ACC112 (cell line): Measurements from ENCODE around the gene PIEZO2.
"Not testable (repeated sequence)": the region's sequence is repeated elsewhere in the genome, so short reads cannot be mapped to it uniquely, and the experiment has no call there.

ENCODE experiments used
- H2AFZ ChIP-seq: fragments of 200-600 bp; sonication (generic); one replicate; pipeline ENCODE4 v1.6.0; 2017; ENCODE audit warnings: antibody characterized with exemption, low read length; ENCODE audit not compliant: unreplicated experiment
- H3K27ac ChIP-seq: fragments of 200-600 bp; sonication (generic); 2 replicates; pipeline ENCODE4 v1.5.1; 2014; ENCODE audit warnings: low read depth, mild to moderate bottlenecking, antibody characterized with exemption, low read length, moderate library complexity
- H3K27me3 ChIP-seq: fragments of 200-600 bp; sonication (generic); 2 replicates; pipeline ENCODE4 v1.6.1; 2014; ENCODE audit warnings: mild to moderate bottlenecking, antibody characterized with exemption, low read length, moderate library complexity, mixed read lengths; ENCODE audit not compliant: insufficient read depth
- H3K36me3 ChIP-seq: fragments of 200-600 bp; sonication (generic); 2 replicates; pipeline ENCODE4 v1.6.1; 2016; ENCODE audit warnings: mild to moderate bottlenecking, antibody characterized with exemption, low read length, moderate library complexity, mixed read lengths; ENCODE audit not compliant: insufficient read depth
- H3K4me1 ChIP-seq: fragments of 200-600 bp; sonication (generic); one replicate; pipeline ENCODE4 v1.6.1; 2016; ENCODE audit warnings: low read length, mixed read lengths; ENCODE audit not compliant: insufficient read depth, unreplicated experiment, control insufficient read depth
- H3K4me3 ChIP-seq: fragments of 200-600 bp; sonication (generic); 2 replicates; pipeline ENCODE4 v1.5.1; 2014; ENCODE audit warnings: mild to moderate bottlenecking, low read depth, low read length
- H3K79me2 ChIP-seq: fragments of 200-600 bp; sonication (generic); one replicate; pipeline ENCODE4 v1.6.0; 2016; ENCODE audit warnings: low read length; ENCODE audit not compliant: control insufficient read depth, unreplicated experiment, insufficient read depth

Gene PIEZO2

DNA sequence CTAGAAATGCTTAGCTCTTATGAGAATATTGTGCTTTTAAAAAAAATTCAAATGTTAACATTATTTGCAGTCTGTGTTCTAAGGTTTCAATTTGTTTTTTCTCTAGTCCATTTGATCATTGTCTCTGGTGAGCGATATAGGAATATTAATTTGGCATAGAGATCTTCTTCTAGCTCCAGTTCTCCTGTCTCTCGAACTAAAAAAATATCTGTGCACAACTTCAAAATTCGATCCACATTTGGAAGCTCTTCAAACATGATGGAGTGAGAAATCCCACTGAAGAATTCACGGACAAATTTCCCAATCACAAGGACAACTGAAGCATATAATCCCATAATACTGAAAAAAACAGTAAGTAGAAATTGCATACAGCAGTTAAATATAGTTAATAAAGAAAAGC, 477.9 kb downstream of the PIEZO2 start:
- Histone ChIP-seq H3K27me3 (no peaks in the 10 kb centered on the region), H3K36me3 (no peaks in the 10 kb centered on the region), H3K27ac (no peak overlapping the region), H3K4me3 (no peak overlapping the region), H3K4me1 (no peaks in the 10 kb centered on the region), H3K79me2 (no peaks in the 10 kb centered on the region), H2AFZ (no peak overlapping the region)

DNA sequence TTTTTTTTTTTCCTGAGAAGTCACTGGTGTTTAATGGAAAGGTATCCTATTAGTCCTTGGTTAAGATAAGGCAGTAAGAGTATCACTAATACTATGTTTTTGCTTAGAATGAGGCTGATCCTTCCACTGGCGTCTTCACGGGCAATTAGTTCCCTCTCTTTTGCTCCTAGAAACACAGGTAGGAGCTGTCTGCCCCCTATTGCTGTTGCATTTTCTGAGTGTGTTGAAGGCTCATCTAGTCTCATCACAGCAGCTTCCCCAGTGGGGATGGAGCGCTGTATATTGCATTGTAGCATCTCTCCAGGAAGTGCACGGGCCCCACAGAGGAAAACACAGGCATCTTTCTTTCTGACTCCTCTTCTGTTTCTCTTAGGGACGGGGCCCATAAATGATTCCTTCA, 478.5 kb downstream of the PIEZO2 start:
- Histone ChIP-seq H3K27me3 (no peaks in the 10 kb centered on the region), H3K36me3 (no peaks in the 10 kb centered on the region), H3K79me2 (no peaks in the 10 kb centered on the region), H3K4me3 (no peak overlapping the region), H3K27ac (no peak overlapping the region), H3K4me1 (no peaks in the 10 kb centered on the region), H2AFZ (no peak overlapping the region)

- no peaks in the 10 kb centered on the region for H3K4me1 ChIP-seq
- H3K27ac ChIP-seq, result no peak overlapping the region
- peaks cover 2% of the 10 kb centered on the region; the same call in 1 of the 2 replicates for H3K27me3 ChIP-seq
- no peak overlapping the region for H2AFZ ChIP-seq
- no peak overlapping the region for H3K4me3 ChIP-seq
- H3K36me3 ChIP-seq, result no peaks in the 10 kb centered on the region
- no peaks in the 10 kb centered on the region for H3K79me2 ChIP-seq
These were observed 479.8 kb downstream of the PIEZO2 start for GRCh38 chr18:10669441-10670100.

DNA sequence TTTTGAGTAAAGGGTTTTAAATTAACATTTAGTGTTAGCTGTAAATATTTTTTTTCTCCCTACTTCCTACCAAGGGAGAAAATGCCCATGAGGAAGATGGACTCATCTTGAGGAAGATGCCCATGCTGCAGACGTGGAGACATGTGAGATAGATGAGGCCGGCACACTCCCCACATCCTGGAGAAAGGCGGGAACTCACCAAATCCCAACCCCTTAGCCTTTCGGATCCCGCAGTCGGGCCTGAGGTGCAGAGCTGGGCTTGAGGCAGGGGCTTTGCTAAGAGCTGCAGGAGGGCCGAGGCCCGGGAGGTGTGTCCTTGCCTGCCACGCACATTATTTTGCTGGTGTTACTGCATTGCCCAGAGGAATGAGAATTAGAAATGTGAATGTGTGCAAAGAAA, 485.6 kb downstream of the PIEZO2 start:
- peaks cover 33% of the 10 kb centered on the region for H3K4me1 ChIP-seq
- H2AFZ ChIP-seq, result no peak overlapping the region
- no peaks in the 10 kb centered on the region for H3K36me3 ChIP-seq
- no peak overlapping the region for H3K27ac ChIP-seq
- no peak overlapping the region for H3K4me3 ChIP-seq
- H3K79me2 ChIP-seq, result no peaks in the 10 kb centered on the region
- peaks cover 5% of the 10 kb centered on the region; the same call in 1 of the 2 replicates for H3K27me3 ChIP-seq

- H2AFZ ChIP-seq, result peak overlapping the region; percentile 49
- peak overlapping the region; percentile 53; the same call in 1 of the 2 replicates for H3K27ac ChIP-seq
- no peaks in the 10 kb centered on the region for H3K36me3 ChIP-seq
- no peaks in the 10 kb centered on the region for H3K79me2 ChIP-seq
- H3K27me3 ChIP-seq, result peaks cover 5% of the 10 kb centered on the region; the same call in 1 of the 2 replicates
- H3K4me3 ChIP-seq, result no peak overlapping the region
- peaks cover 33% of the 10 kb centered on the region for H3K4me1 ChIP-seq
These were observed 488.1 kb downstream of the PIEZO2 start for GRCh38 chr18:10661317-10661716.

GRCh38 chr18:10660179-10660884, 489.0 kb downstream of the PIEZO2 start:
- Histone ChIP-seq H3K27ac (peak overlapping the region; percentile 58), H3K4me3 (peak overlapping the region; percentile 33), H3K27me3 (peaks cover 5% of the 10 kb centered on the region; the same call in 1 of the 2 replicates), H3K4me1 (peaks cover 33% of the 10 kb centered on the region), H3K79me2 (no peaks in the 10 kb centered on the region), H2AFZ (peak overlapping the region; percentile 80), H3K36me3 (no peaks in the 10 kb centered on the region)

DNA sequence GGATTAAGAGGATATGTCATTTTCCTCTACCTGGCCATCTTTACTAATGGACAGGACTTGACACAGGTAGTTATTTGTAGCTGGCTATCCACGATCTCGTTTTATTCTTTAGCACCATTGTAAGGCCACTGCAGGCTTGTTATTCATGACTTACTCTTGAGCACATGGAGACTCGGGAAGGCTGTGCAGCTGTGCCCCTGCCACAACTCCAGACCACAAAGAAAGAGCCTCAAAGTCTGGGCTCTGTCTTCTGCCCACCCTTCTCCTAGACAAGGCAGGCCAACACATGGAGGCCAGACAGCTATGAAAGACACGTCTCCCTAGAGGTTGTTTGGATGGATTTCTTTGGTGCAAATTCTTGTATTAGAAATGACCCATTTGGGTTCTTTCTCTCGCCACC, 489.8 kb downstream of the PIEZO2 start:
- peaks cover 3% of the 10 kb centered on the region; the same call in 1 of the 2 replicates for H3K27me3 ChIP-seq
- no peaks in the 10 kb centered on the region for H3K36me3 ChIP-seq
- H3K79me2 ChIP-seq, result no peaks in the 10 kb centered on the region
- no peak overlapping the region for H3K27ac ChIP-seq
- peak overlapping the region; percentile 80 for H2AFZ ChIP-seq
- H3K4me3 ChIP-seq, result no peak overlapping the region
- H3K4me1 ChIP-seq, result peaks cover 33% of the 10 kb centered on the region

DNA sequence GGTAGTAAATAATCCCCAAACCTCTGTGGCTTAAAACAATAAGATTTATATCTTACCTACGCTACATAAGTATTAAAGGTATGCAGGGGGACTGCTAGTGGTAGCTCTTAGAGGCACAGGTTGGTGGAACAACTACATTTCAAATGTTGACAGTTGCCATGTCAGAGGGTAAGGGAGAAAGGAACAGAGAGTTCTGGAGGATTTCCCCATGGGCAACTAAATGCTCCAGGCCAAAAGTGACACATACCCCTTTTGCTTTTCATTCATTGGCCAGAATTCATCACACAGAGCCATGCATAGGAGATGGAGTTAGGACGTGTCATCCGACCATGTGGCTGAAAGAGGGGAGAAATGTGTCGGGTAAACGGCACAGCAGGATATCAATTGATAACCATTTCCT, 490.4 kb downstream of the PIEZO2 start:
- Histone ChIP-seq H3K27ac (no peak overlapping the region), H2AFZ (no peak overlapping the region), H3K4me3 (no peak overlapping the region), H3K79me2 (no peaks in the 10 kb centered on the region), H3K27me3 (no peaks in the 10 kb centered on the region), H3K36me3 (no peaks in the 10 kb centered on the region), H3K4me1 (peaks cover 33% of the 10 kb centered on the region)

- not testable (repeated sequence) for H3K36me3 ChIP-seq, H3K27me3 ChIP-seq, H3K4me1 ChIP-seq
These were observed 505.4 kb downstream of the PIEZO2 start for GRCh38 chr18:10644003-10644402.

DNA sequence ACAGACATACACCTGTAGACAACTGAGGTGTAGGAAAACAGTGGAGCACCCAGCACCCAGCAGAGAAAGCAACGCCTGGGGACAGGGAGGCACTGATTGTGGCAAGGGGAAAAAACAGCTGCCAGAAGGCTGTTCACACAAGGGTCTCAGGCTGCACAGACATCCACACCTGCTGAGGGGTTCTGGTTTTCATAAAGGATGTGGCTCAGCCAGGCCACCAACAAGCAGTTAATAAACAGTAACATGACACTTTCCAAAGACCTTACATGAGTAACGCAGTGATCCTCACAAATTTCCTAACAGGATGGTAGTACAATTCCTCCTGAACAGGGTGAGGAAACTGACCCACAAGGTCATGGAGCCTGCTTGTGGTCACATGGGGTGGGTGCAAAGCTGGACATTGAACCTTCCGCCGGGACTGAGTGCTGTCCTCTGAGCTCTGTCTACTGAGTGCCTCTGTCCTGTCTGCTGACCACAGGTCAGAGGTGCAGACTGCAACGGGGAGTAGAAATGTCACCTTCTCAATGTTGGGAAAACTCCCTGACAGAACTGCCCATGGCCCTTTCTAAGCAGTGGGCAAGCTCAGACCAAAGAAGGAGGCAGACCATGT, 506.3 kb downstream of the PIEZO2 start:
- not testable (repeated sequence) for H3K36me3 ChIP-seq, H3K27me3 ChIP-seq, H3K79me2 ChIP-seq, H2AFZ ChIP-seq, H3K4me3 ChIP-seq, H3K4me1 ChIP-seq, H3K27ac ChIP-seq

More at GRCh38 chr18:10644003-10644402, 505.4 kb downstream of the PIEZO2 start:
- not testable (repeated sequence) for H3K4me3 ChIP-seq, H3K27ac ChIP-seq, H3K79me2 ChIP-seq, H2AFZ ChIP-seq

GRCh38 chr18:10638539-10638885, 510.9 kb downstream of the PIEZO2 start:
- not testable (repeated sequence) for H3K79me2 ChIP-seq, H3K36me3 ChIP-seq, H3K4me1 ChIP-seq, H2AFZ ChIP-seq, H3K27me3 ChIP-seq, H3K27ac ChIP-seq, H3K4me3 ChIP-seq
